Esophagus squamous epithelium (tissue), 5 donors: ENCODE data around the gene UBD. TPM values are rescaled to one million over a fixed set of nuclear protein-coding genes. Genes with fewer than 3 reads are reported as not detected.

ENCODE experiments used
- DNase-seq: peaks from one replicate; lab custom pipeline; 2025; lab: John Stamatoyannopoulos, UW
- H3K27ac ChIP-seq, 4 donors: fragments of 200-600 bp; sonication (generic); one replicate each; pipeline ENCODE4 v1.5.1; 2016 to 2019; ENCODE audit warnings: mild to moderate bottlenecking in 1 of 4
- H3K27me3 ChIP-seq, 4 donors: fragments of 200-600 bp; sonication (generic); 1 replicate in 3 of 4; 2 replicates in 1 of 4; pipeline versions ENCODE4 v1.5.1 to v1.6.0; 2017 to 2021; ENCODE audit warnings: antibody characterized with exemption in 1 of 4
- H3K36me3 ChIP-seq, 3 donors: fragments of 200-600 bp; sonication (generic); one replicate each; pipeline ENCODE4 v1.5.1; 2016 to 2019
- H3K4me1 ChIP-seq, 3 donors: fragments of 200-600 bp; sonication (generic); one replicate each; pipeline ENCODE4 v1.5.1; 2017 to 2019
- H3K4me3 ChIP-seq, 4 donors: fragments of 200-600 bp; sonication (generic); 1 replicate in 3 of 4; 2 replicates in 1 of 4; pipeline ENCODE4 v1.5.1; 2016 to 2019; ENCODE audit warnings: mild to moderate bottlenecking in 2 of 4, moderate library complexity in 1 of 4
- H3K9me3 ChIP-seq, 3 donors: fragments of 200-600 bp; sonication (generic); one replicate each; pipeline ENCODE4 v1.5.1; 2016 to 2019
- CTCF ChIP-seq, 6 experiments: fragments of 450-650 bp in 4 of 6; fragments of 200-600 bp in 2 of 6; sonication (generic) in 2 of 6; IDR thresholded peaks; one replicate each; pipeline ENCODE4 v1.5.1; 2016 to 2019; ENCODE audit warnings: antibody characterized with exemption in 6 of 6, mild to moderate bottlenecking in 4 of 6, moderate library complexity in 4 of 6
- POLR2A ChIP-seq, 4 donors: fragments of 450-650 bp; IDR thresholded peaks; one replicate each; pipeline ENCODE4 v1.6.1; 2017; ENCODE audit warnings: antibody characterized with exemption in 4 of 4, mild to moderate bottlenecking in 4 of 4, moderate library complexity in 3 of 4
- WGBS, 2 donors: methylation state at CpG; one replicate each; pipeline ENCODE4 v1.1.5; 2018; 5-methylcytosine and 5-hydroxymethylcytosine counted together
- intact Hi-C: fragments of 100-400 bp; cut with DNase I; formaldehyde crosslinking; loops from one replicate; pipeline ENCODE4 v1.15.0; 2022
- total RNA-seq, 4 donors: library from RNA; depleted of rRNA; stranded (reverse); fragments of >200 nt; gene quantifications; one replicate each; pipeline ENCODE4 v1.1.0, GENCODE V29; 2016
- donor health status: DM: yes; HTN: yes; CAD: no.

Gene UBD
- total RNA-seq, result 10 to 100 TPM in 1 of 4 donors, 1 to 10 TPM in 1, under 1 TPM in 1, not detected in 1; 0.76 to 11.1 (median 1.6) TPM

GRCh38 chr6:29559524-29560287, at the start of gene UBD:
UBD (minus strand) TSS chr6:29559732; CDS start chr6:29559701, 31 bp downstream.
- 35 to 69% methylated on average over 6 of the region's 6 CpGs for WGBS, 2 donors
- TF ChIP-seq CTCF (IDR thresholded peaks at IDR 0.05), result no peak
- TF ChIP-seq POLR2A (IDR thresholded peaks at IDR 0.05), result no peak
- Histone ChIP-seq H3K27me3 (peaks cover 0 to 30% (median 0%) of the 10 kb centered on the region in 4 donors), H3K4me3 (no peak within 1 kb of the TSS), H3K9me3 (no peaks in the 10 kb centered on the region), H3K27ac (no peak within 1 kb of the TSS), H3K36me3 (no peaks in the 10 kb centered on the region), H3K4me1 (peaks cover 0 to 15% (median 0%) of the 10 kb centered on the region in 3 donors)
- no peak for DNase-seq
- intact Hi-C loops, result no loop called here

- TF ChIP-seq POLR2A (IDR thresholded peaks at IDR 0.05) (no peak), CTCF (IDR thresholded peaks at IDR 0.05) (no peak)
- Histone ChIP-seq H3K27ac (no peak overlapping the region), H3K4me1 (no peaks in the 10 kb centered on the region), H3K27me3 (no peaks in the 10 kb centered on the region), H3K36me3 (peaks cover 6 to 99% (median 17%) of the 10 kb centered on the region in 3 donors), H3K4me3 (no peak overlapping the region), H3K9me3 (no peaks in the 10 kb centered on the region)
- intact Hi-C loops, result no loop called here
- no peak for DNase-seq
Observed at GRCh38 chr6:29608131-29608530, 48.6 kb upstream of the UBD start.

GRCh38 chr6:29603930-29604329, 44.4 kb upstream of the UBD start:
- peaks cover 6 to 71% (median 9%) of the 10 kb centered on the region in 3 donors for H3K36me3 ChIP-seq
- intact Hi-C loops, result no loop called here

GRCh38 chr6:29603456-29603855, 43.9 kb upstream of the UBD start:
- H3K27me3 ChIP-seq, result no peaks in the 10 kb centered on the region
- no peak overlapping the region for H3K4me3 ChIP-seq
- TF ChIP-seq CTCF (IDR thresholded peaks at IDR 0.05), result no peak
- no peak for TF ChIP-seq POLR2A (IDR thresholded peaks at IDR 0.05)
- no peak overlapping the region for H3K27ac ChIP-seq
- no peaks in the 10 kb centered on the region for H3K4me1 ChIP-seq
- DNase-seq, result no peak
- intact Hi-C loops, result no loop called here
- WGBS, 2 donors, result 46 to 86% methylated on average over 2 to 11 of the region's 11 CpGs
- peaks cover 6 to 66% (median 8%) of the 10 kb centered on the region in 3 donors for H3K36me3 ChIP-seq
- H3K9me3 ChIP-seq, result no peaks in the 10 kb centered on the region

More at GRCh38 chr6:29603930-29604329, 44.4 kb upstream of the UBD start:
- DNase-seq, result no peak
- no peak overlapping the region for H3K4me3 ChIP-seq
- H3K27me3 ChIP-seq, result no peaks in the 10 kb centered on the region
- no peaks in the 10 kb centered on the region for H3K4me1 ChIP-seq
- no peak overlapping the region for H3K27ac ChIP-seq
- TF ChIP-seq CTCF (IDR thresholded peaks at IDR 0.05), result no peak
- no peak for TF ChIP-seq POLR2A (IDR thresholded peaks at IDR 0.05)
- 36 to 55% methylated on average over 2 of the region's 2 CpGs for WGBS, 2 donors
- H3K9me3 ChIP-seq, result no peaks in the 10 kb centered on the region

GRCh38 chr6:29602564-29603361, 43.2 kb upstream of the UBD start:
- Histone ChIP-seq H3K36me3 (peaks cover 6 to 59% (median 8%) of the 10 kb centered on the region in 3 donors), H3K9me3 (no peaks in the 10 kb centered on the region), H3K27ac (no peak overlapping the region), H3K4me3 (no peak overlapping the region), H3K4me1 (no peaks in the 10 kb centered on the region), H3K27me3 (no peaks in the 10 kb centered on the region)
- intact Hi-C loops, result no loop called here
- WGBS, 2 donors, result 78 to 80% methylated on average over 12 of the region's 12 CpGs
- TF ChIP-seq CTCF (IDR thresholded peaks at IDR 0.05) (no peak), POLR2A (IDR thresholded peaks at IDR 0.05) (no peak)
- DNase-seq, result no peak
